Loucy (cell line): Measurements from ENCODE around the gene SBDS.

Experiments
- H2AFZ ChIP-seq: fragments of 200-600 bp; sonication (generic); 2 replicates; pipeline ENCODE4 v1.6.0; 2016; ENCODE audit warnings: antibody characterized with exemption, mild to moderate bottlenecking, low read length, moderate library complexity
- H3F3A ChIP-seq: fragments of 200-600 bp; 2 replicates; pipeline ENCODE4 v1.6.0; 2016; ENCODE audit warnings: antibody characterized with exemption, low read depth, mild to moderate bottlenecking
- H3K27me3 ChIP-seq: fragments of 200-600 bp; sonication (generic); 2 replicates; pipeline ENCODE4 v1.6.1; 2014; ENCODE audit warnings: low read length, mild to moderate bottlenecking; ENCODE audit not compliant: insufficient read depth, poor library complexity, severe bottlenecking
- H3K36me3 ChIP-seq: fragments of 200-600 bp; sonication (generic); 2 replicates; pipeline ENCODE4 v1.6.1; 2016; ENCODE audit warnings: low read length; ENCODE audit not compliant: insufficient read depth
- H3K4me1 ChIP-seq: fragments of 200-600 bp; sonication (generic); 2 replicates; pipeline ENCODE4 v1.5.1; 2014; ENCODE audit warnings: low read length, mild to moderate bottlenecking; ENCODE audit not compliant: insufficient read depth, poor library complexity, severe bottlenecking
- H3K4me2 ChIP-seq: fragments of 200-600 bp; sonication (generic); 2 replicates; pipeline ENCODE4 v1.6.0; 2014; ENCODE audit warnings: antibody characterized with exemption, low read length, low read depth, mild to moderate bottlenecking; ENCODE audit not compliant: poor library complexity, severe bottlenecking
- H3K4me3 ChIP-seq: fragments of 200-600 bp; sonication (generic); 2 replicates; pipeline ENCODE4 v1.5.1; 2014; ENCODE audit warnings: low read length, mild to moderate bottlenecking, mixed read lengths; ENCODE audit not compliant: poor library complexity, severe bottlenecking
- H3K79me2 ChIP-seq: fragments of 200-600 bp; sonication (generic); 2 replicates; pipeline ENCODE4 v1.6.1; 2014; ENCODE audit warnings: low read length; ENCODE audit not compliant: insufficient read depth
- H3K9ac ChIP-seq: fragments of 200-600 bp; sonication (generic); 2 replicates; pipeline ENCODE4 v1.6.0; 2014; ENCODE audit warnings: mild to moderate bottlenecking, low read depth, low read length, moderate library complexity; ENCODE audit not compliant: poor library complexity, severe bottlenecking
- H3K9me2 ChIP-seq: fragments of 200-600 bp; sonication (generic); replicated peaks from 2 replicates; pipeline ENCODE4 v1.6.1; 2016; ENCODE audit warnings: low read depth, low read length, mixed read lengths
- H3K9me3 ChIP-seq: fragments of 200-600 bp; sonication (generic); 2 replicates; pipeline ENCODE4 v1.6.1; 2014; ENCODE audit warnings: mild to moderate bottlenecking, antibody characterized with exemption, low read length, low read depth; ENCODE audit not compliant: insufficient read depth
- H4K20me1 ChIP-seq: fragments of 200-600 bp; sonication (generic); 2 replicates; pipeline ENCODE4 v1.6.0; 2014; ENCODE audit warnings: antibody characterized with exemption, low read length, mild to moderate bottlenecking; ENCODE audit not compliant: insufficient read depth, poor library complexity, severe bottlenecking
- CTCF ChIP-seq: fragments of 200-600 bp; sonication (generic); conservative IDR thresholded peaks from 2 replicates; pipeline ENCODE4 v1.5.1; 2014; ENCODE audit warnings: mild to moderate bottlenecking, antibody characterized with exemption, low read length
- EZH2phosphoT487 ChIP-seq: fragments of 200-600 bp; IDR thresholded peaks from 2 replicates; pipeline ENCODE4 v1.6.1; 2018; ENCODE audit warnings: antibody characterized with exemption, mild to moderate bottlenecking, moderate library complexity, borderline replicate concordance

The SBDS gene

GRCh38 chr7:66964411-66964810, 31.0 kb downstream of the SBDS start:
- Histone ChIP-seq H2AFZ (no peak overlapping the region), H3K36me3 (no peaks in the 10 kb centered on the region; the same call in 1 of the 2 replicates), H3K9me2 (no peaks in the 10 kb centered on the region), H3K9ac (no peak overlapping the region), H3K4me3 (no peak overlapping the region), H3F3A (no peaks in the 10 kb centered on the region), H3K4me1 (no peaks in the 10 kb centered on the region), H3K27me3 (no peaks in the 10 kb centered on the region), H4K20me1 (no peaks in the 10 kb centered on the region), H3K4me2 (no peak overlapping the region), H3K9me3 (no peaks in the 10 kb centered on the region), H3K79me2 (no peaks in the 10 kb centered on the region)
- TF ChIP-seq CTCF (no peak), EZH2phosphoT487 (no peak)

GRCh38 chr7:66961096-66961495, 34.3 kb downstream of the SBDS start:
- TF ChIP-seq EZH2phosphoT487, result no peak
- no peak for TF ChIP-seq CTCF
- peaks cover 26% of the 10 kb centered on the region; the same call in 1 of the 2 replicates for H3K36me3 ChIP-seq

GRCh38 chr7:66960192-66960591, 35.2 kb downstream of the SBDS start:
- Histone ChIP-seq H4K20me1 (no peaks in the 10 kb centered on the region), H3K27me3 (no peaks in the 10 kb centered on the region), H3K4me2 (no peak overlapping the region), H3F3A (no peaks in the 10 kb centered on the region), H3K4me3 (no peak overlapping the region), H3K4me1 (no peaks in the 10 kb centered on the region), H3K9ac (no peak overlapping the region), H3K9me3 (no peaks in the 10 kb centered on the region), H2AFZ (no peak overlapping the region), H3K9me2 (no peaks in the 10 kb centered on the region), H3K36me3 (peaks cover 35% of the 10 kb centered on the region), H3K79me2 (no peaks in the 10 kb centered on the region)
- TF ChIP-seq CTCF, result no peak
- TF ChIP-seq EZH2phosphoT487, result no peak

More at GRCh38 chr7:66961096-66961495, 34.3 kb downstream of the SBDS start:
- Histone ChIP-seq H2AFZ (no peak overlapping the region), H3K9me3 (no peaks in the 10 kb centered on the region), H3K9ac (no peak overlapping the region), H3K4me1 (no peaks in the 10 kb centered on the region), H3K9me2 (no peaks in the 10 kb centered on the region), H3K4me3 (no peak overlapping the region), H4K20me1 (no peaks in the 10 kb centered on the region), H3K4me2 (no peak overlapping the region), H3K27me3 (no peaks in the 10 kb centered on the region), H3F3A (no peaks in the 10 kb centered on the region), H3K79me2 (no peaks in the 10 kb centered on the region)
